Endometrial microvascular endothelial cells (primary cell): ENCODE data around the gene SCMH1. TPM values are rescaled to one million over a fixed set of nuclear protein-coding genes. Genes with fewer than 3 reads are reported as not detected.

Source experiments
- total RNA-seq: library from RNA; depleted of rRNA; stranded (reverse); fragments of >200 nt; gene quantifications from one replicate; pipeline ENCODE4 v1.2.3, GENCODE V29; 2015; ENCODE audit errors: inconsistent ontology term

SCMH1 gene
- total RNA-seq, 1 donor from 2014 or later, result 22.8 TPM

Other genes with a start within 250 kb of the SCMH1 start
- not detected for gene SLFNL1, start 220.6 kb downstream of the SCMH1 start, total RNA-seq
- not detected for gene FOXO6, start 119.1 kb upstream of the SCMH1 start, total RNA-seq
- gene EDN2, start 242.4 kb upstream of the SCMH1 start, total RNA-seq, result not detected